Lower lobe of right lung (tissue), 2 donors: ENCODE measurements around the gene IFT81. TPM values are rescaled to one million over a fixed set of nuclear protein-coding genes. Genes with fewer than 3 reads are reported as not detected.

Experiments
- ATAC-seq, 2 donors: fragments of 200-7000 bp; cut with Tn5 transposase; one replicate each; pipeline ENCODE4 v1.9.1; 2020 to 2022; ENCODE audit warnings: mild to moderate bottlenecking in 2 of 2, moderate library complexity in 2 of 2
- DNase-seq: peaks from one replicate; pipeline ENCODE4 v3.0.0-alpha.2; 2020
- H3K27ac ChIP-seq: fragments of 200-600 bp; one replicate; pipeline ENCODE4 v1.8.0; 2022
- H3K27me3 ChIP-seq: fragments of 200-600 bp; one replicate; pipeline ENCODE4 v1.8.0; 2022; ENCODE audit warnings: low read depth
- H3K36me3 ChIP-seq: fragments of 200-600 bp; one replicate; pipeline ENCODE4 v1.8.0; 2022; ENCODE audit warnings: mild to moderate bottlenecking
- H3K4me1 ChIP-seq: fragments of 200-600 bp; one replicate; pipeline ENCODE4 v1.8.0; 2022
- H3K4me3 ChIP-seq: fragments of 200-600 bp; one replicate; pipeline ENCODE4 v1.8.0; 2022; ENCODE audit warnings: mild to moderate bottlenecking
- H3K9me3 ChIP-seq: fragments of 200-600 bp; one replicate; pipeline ENCODE4 v1.8.0; 2022
- intact Hi-C: fragments of 100-400 bp; cut with DNase I; formaldehyde crosslinking; loops from one replicate; pipeline ENCODE4 v1.11.0; 2022
- total RNA-seq: library from RNA; stranded (reverse); fragmentation: NEBNext Ultra II Directional; extraction: Animal tissue kit (Norgen Biotek cat#: 25700); gene quantifications from one replicate; pipeline ENCODE4 v1.2.1, GENCODE V29; 2021
- TF ChIP-seq, protein P1 (sequence below): fragments of 200-600 bp; IDR thresholded peaks from one replicate; pipeline ENCODE4 v1.8.0; 2022; ENCODE audit warnings: antibody characterized with exemption, mild to moderate bottlenecking
- donor health status: DM: no; HTN: yes; CAD: no; lungs with severe emphysema.

IFT81 gene
- total RNA-seq, 1 donor from 2014 or later = 12.5 TPM

DNA sequence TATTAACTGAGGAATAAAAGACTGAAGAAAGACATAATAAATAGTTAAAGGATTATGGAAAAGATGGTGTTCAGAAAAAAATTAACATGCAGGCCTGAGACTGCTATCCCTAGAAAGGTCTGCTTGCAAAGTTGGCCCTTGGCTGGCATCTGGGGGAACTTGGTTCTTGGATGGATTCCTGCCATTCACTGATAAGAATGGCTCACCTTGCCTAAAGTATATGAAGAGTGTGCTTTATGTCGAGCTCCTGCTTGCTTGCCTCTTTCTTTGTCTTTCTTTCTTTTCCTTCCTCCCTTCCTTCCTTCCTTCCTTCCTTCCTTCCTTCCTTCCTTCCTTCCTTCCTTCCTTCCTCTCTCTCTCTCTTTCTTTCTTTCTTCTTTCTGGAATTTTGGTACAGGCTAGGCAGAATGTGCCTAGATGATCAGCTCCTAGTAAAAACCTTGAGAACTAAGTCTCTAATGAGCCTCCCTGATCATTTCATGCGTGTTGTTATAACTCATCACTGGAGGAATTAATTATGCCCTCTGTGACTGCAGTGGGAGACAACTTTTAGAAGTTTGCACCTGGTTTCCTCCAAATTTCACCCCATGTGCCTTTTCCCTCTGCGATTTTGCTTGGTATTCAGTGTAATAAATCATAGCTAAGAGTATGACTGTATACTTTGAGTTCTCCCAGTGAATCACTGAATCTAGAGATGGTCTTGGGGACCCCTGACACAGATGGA is 44.7 kb downstream of the IFT81 start:
- TF ChIP-seq, protein P1, sequence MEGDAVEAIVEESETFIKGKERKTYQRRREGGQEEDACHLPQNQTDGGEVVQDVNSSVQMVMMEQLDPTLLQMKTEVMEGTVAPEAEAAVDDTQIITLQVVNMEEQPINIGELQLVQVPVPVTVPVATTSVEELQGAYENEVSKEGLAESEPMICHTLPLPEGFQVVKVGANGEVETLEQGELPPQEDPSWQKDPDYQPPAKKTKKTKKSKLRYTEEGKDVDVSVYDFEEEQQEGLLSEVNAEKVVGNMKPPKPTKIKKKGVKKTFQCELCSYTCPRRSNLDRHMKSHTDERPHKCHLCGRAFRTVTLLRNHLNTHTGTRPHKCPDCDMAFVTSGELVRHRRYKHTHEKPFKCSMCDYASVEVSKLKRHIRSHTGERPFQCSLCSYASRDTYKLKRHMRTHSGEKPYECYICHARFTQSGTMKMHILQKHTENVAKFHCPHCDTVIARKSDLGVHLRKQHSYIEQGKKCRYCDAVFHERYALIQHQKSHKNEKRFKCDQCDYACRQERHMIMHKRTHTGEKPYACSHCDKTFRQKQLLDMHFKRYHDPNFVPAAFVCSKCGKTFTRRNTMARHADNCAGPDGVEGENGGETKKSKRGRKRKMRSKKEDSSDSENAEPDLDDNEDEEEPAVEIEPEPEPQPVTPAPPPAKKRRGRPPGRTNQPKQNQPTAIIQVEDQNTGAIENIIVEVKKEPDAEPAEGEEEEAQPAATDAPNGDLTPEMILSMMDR = no peak
- DNase-seq (no peak), ATAC-seq (no peak)
- Histone ChIP-seq H3K27me3 (no peaks in the 10 kb centered on the region), H3K9me3 (no peaks in the 10 kb centered on the region), H3K36me3 (peaks cover 9% of the 10 kb centered on the region), H3K4me1 (no peaks in the 10 kb centered on the region), H3K4me3 (no peak overlapping the region), H3K27ac (no peak overlapping the region)
- intact Hi-C loops = no loop called here

GRCh38 chr12:110170535-110171185 is 46.5 kb downstream of the IFT81 start:
- DNase-seq = no peak
- no peak for ATAC-seq
- TF ChIP-seq, protein P1 = no peak
- H3K9me3 ChIP-seq = no peaks in the 10 kb centered on the region
- H3K27me3 ChIP-seq = no peaks in the 10 kb centered on the region
- H3K36me3 ChIP-seq = peaks cover 9% of the 10 kb centered on the region
- intact Hi-C loops = no loop called here
- no peaks in the 10 kb centered on the region for H3K4me1 ChIP-seq
- no peak overlapping the region for H3K4me3 ChIP-seq
- H3K27ac ChIP-seq = no peak overlapping the region

DNA sequence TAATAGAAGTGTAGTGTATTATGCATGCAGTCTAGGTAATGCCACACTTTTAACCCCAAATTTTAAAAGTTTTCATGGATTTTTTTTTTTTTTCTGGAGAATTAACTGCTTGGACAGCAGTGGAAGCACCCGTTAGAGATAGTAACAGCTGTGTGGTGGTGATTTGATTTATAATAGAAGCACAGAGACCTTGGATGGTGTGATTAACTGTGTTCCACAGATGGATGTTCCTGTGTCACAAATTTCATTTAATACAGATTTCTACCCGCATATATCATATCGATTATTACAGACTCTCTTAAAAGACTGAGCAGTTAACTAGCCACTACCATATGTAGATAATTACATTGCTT is 47.0 kb downstream of the IFT81 start:
- intact Hi-C loops = no loop called here
- Histone ChIP-seq H3K27ac (no peak overlapping the region), H3K9me3 (no peaks in the 10 kb centered on the region), H3K36me3 (peaks cover 9% of the 10 kb centered on the region), H3K4me3 (no peak overlapping the region), H3K4me1 (no peaks in the 10 kb centered on the region), H3K27me3 (no peaks in the 10 kb centered on the region)
- DNase-seq = no peak
- TF ChIP-seq, protein P1 = no peak
- no peak for ATAC-seq

DNA sequence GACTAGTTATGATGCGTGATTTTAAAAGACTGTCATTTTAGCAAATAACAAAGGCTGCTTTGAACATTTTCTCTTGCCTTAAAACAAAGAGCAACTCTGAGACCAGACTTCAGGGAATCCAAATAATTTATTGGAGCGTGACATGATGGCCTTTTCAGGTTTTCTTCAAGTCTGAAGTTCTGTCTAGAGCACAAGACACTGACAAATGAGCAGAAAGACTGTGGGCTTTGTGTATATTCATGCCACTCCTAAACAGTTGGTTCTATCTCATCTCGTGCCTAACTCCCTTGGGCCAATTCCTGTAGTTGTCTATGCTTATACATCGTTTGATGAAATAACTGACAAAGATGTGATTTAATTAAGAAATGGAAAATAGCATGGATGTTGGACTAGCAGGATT is 47.5 kb downstream of the IFT81 start:
- TF ChIP-seq, protein P1 = no peak
- no peaks in the 10 kb centered on the region for H3K27me3 ChIP-seq
- no peak overlapping the region for H3K4me3 ChIP-seq
- no peak for ATAC-seq
- no peak for DNase-seq
- H3K36me3 ChIP-seq = peaks cover 9% of the 10 kb centered on the region
- intact Hi-C loops = no loop called here
- no peaks in the 10 kb centered on the region for H3K4me1 ChIP-seq
- no peak overlapping the region for H3K27ac ChIP-seq
- no peaks in the 10 kb centered on the region for H3K9me3 ChIP-seq

- ATAC-seq (no peak), DNase-seq (no peak)
- Histone ChIP-seq H3K27me3 (no peaks in the 10 kb centered on the region), H3K36me3 (no peaks in the 10 kb centered on the region), H3K9me3 (no peaks in the 10 kb centered on the region), H3K4me3 (no peak overlapping the region), H3K27ac (no peak overlapping the region), H3K4me1 (no peaks in the 10 kb centered on the region)
- TF ChIP-seq, protein P1 = no peak
- intact Hi-C loops = no loop called here
Measured at GRCh38 chr12:110174373-110174996, 50.3 kb downstream of the IFT81 start.
